Esophagus muscularis mucosa (tissue), 4 donors: Measurements from ENCODE around the gene SPACA5. TPM values are rescaled to one million over a fixed set of nuclear protein-coding genes. Genes with fewer than 3 reads are reported as not detected.
"Not testable (repeated sequence)": the region's sequence is repeated elsewhere in the genome, so short reads cannot be mapped to it uniquely, and the experiment has no call there.

Source experiments
- DNase-seq: peaks from one replicate; pipeline ENCODE4 v3.0.0-alpha.2; 2017; ENCODE audit errors: extremely low spot score
- H3K27ac ChIP-seq, 4 donors: fragments of 200-600 bp; sonication (generic); replicated peaks in 1 of 4; 1 replicate in 3 of 4; 2 replicates in 1 of 4; pipeline ENCODE4 v1.5.1; 2016 to 2019; ENCODE audit warnings: mild to moderate bottlenecking in 1 of 4
- H3K27me3 ChIP-seq, 4 donors: fragments of 200-600 bp; sonication (generic); one replicate each; pipeline versions ENCODE4 v1.5.1 to v1.6.0; 2016 to 2019
- H3K36me3 ChIP-seq, 4 donors: fragments of 200-600 bp; sonication (generic); one replicate each; pipeline ENCODE4 v1.5.1; 2016 to 2019
- H3K4me1 ChIP-seq, 4 donors: fragments of 200-600 bp; sonication (generic); one replicate each; pipeline ENCODE4 v1.5.1; 2016 to 2019
- H3K4me3 ChIP-seq, 4 donors: fragments of 200-600 bp; sonication (generic); 1 replicate in 2 of 4; 2 replicates in 2 of 4; pipeline ENCODE4 v1.5.1; 2016 to 2019; ENCODE audit warnings: mild to moderate bottlenecking in 4 of 4, moderate library complexity in 1 of 4
- H3K9me3 ChIP-seq, 4 donors: fragments of 200-600 bp; sonication (generic); 1 replicate in 3 of 4; 2 replicates in 1 of 4; pipeline ENCODE4 v1.5.1; 2016 to 2019
- EP300 ChIP-seq: sonication (generic); formaldehyde crosslinking; IDR thresholded peaks from one replicate; pipeline ENCODE4 v1.6.1; 2017; ENCODE audit warnings: antibody characterized with exemption
- POLR2A ChIP-seq: fragments of 450-650 bp; IDR thresholded peaks from one replicate; pipeline ENCODE4 v1.6.1; 2017; ENCODE audit warnings: antibody characterized with exemption, moderate library complexity, mild to moderate bottlenecking, low read depth
- POLR2AphosphoS5 ChIP-seq, 2 donors: sonication (generic); formaldehyde crosslinking; IDR thresholded peaks; one replicate each; pipeline ENCODE4 v1.6.1; 2017; ENCODE audit warnings: antibody characterized with exemption in 2 of 2
- WGBS: methylation state at CpG from one replicate; pipeline ENCODE4 v1.1.5; 2018; 5-methylcytosine and 5-hydroxymethylcytosine counted together
- intact Hi-C: fragments of 100-400 bp; cut with DNase I; formaldehyde crosslinking; loops from one replicate; pipeline ENCODE4 v1.15.1; 2023
- total RNA-seq, 4 donors: library from RNA; depleted of rRNA; stranded (reverse); fragments of >200 nt; gene quantifications; one replicate each; pipeline versions ENCODE4 v1.1.0 to v1.2.1, GENCODE V29; 2016
- TF ChIP-seq, protein P1 (sequence below), 3 experiments: fragments of 200-600 bp in 2 of 3; fragments of 450-650 bp in 1 of 3; sonication (generic) in 2 of 3; IDR thresholded peaks; one replicate each; pipeline ENCODE4 v1.5.1; 2017 to 2019; ENCODE audit warnings: antibody characterized with exemption in 3 of 3, mild to moderate bottlenecking in 2 of 3, moderate library complexity in 1 of 3

The SPACA5 gene
- not detected for total RNA-seq

DNA sequence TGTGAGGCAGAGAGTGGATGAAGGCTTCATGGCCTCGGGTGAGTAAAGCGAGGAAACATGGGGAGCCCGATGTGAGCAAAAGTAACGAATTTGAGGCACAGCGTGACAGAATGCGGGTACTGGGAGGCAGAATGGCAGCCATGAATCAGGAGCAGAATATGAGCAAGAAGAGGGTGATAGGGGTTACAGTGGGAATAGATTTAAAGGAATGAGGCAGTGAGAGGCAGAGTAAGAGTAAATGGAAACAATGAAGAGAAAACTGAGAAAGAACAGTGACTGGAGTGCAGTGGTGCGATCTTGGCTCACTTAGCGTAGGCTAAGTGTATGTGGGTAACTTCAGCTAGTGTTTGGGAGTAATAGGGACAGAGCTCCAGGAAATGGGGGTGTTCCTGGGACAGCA, at the start of gene SPACA5:
Gene SPACA5, plus strand, starts transcription at position 301 of the 400 bp plus-strand sequence. CDS start 815 bp downstream, outside the sequence.
- H3K36me3 ChIP-seq, H3K27me3 ChIP-seq, H3K9me3 ChIP-seq, H3K27ac ChIP-seq, intact Hi-C loops, DNase-seq, H3K4me3 ChIP-seq: not testable (repeated sequence)
- H3K4me1 ChIP-seq, result peaks cover 0 to 17% (median 12%) of the 10 kb centered on the region in 4 donors
- no CpG with 5 or more reads among the region's 8 CpGs for WGBS

DNA sequence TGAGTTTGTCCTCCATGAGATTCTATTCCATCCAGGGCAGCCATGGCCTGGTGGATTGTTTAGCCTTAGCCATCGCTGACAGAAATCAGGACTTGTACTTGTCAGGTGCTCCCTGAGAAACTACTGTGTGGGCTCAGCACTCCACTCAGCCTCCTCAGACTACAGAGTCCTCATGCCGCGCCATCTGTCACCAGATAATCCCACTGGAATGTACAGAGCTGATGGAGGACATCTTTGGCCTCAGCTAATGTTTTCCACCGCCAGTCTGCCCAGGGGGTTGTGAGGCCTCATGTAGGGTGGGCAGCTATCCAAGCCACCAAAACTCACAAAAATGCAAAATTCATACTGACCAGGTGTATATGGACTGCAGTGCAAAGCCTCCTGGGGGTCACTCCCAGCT, 48.6 kb upstream of the SPACA5 start:
- WGBS, result 72% methylated on average over 3 of the region's 4 CpGs

DNA sequence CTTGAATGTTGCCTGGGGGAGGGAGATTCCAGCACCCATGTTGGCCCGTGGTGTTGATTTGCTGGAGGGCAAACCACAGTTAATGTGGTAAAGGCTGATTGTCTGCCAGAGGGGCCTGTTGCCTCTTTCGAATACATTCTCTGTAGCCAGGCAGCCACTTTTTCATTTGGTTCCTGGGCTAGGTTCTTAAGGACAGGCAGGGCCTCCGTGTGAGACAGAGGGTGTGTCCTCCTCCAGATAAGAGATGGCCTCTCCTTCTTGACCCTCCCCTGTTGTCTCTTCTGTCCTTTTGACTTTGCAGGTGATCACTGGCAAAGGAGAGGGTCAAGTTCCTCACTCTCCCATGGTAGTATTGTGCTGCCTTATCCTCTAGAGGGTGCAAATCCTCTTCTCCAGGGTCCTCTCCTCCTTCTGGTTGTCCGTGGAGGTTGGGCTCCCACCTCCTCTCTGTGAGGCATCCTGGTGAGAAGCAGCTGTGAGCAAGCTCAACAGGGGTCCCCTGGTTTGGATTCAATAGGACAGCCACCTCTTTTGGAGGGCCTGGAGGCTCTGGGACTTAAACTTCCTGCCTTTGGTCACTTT, 47.9 kb upstream of the SPACA5 start:
- intact Hi-C loops, result no loop called here
- H3K27me3 ChIP-seq, result no peaks in the 10 kb centered on the region
- no peak overlapping the region for H3K27ac ChIP-seq
- H3K36me3 ChIP-seq, result no peaks in the 10 kb centered on the region
- no peaks in the 10 kb centered on the region for H3K9me3 ChIP-seq
- no peaks in the 10 kb centered on the region for H3K4me1 ChIP-seq
- H3K4me3 ChIP-seq, result no peak overlapping the region
- WGBS, result 51% methylated on average over 4 of the region's 4 CpGs
- DNase-seq, result no peak
- TF ChIP-seq, protein P1, sequence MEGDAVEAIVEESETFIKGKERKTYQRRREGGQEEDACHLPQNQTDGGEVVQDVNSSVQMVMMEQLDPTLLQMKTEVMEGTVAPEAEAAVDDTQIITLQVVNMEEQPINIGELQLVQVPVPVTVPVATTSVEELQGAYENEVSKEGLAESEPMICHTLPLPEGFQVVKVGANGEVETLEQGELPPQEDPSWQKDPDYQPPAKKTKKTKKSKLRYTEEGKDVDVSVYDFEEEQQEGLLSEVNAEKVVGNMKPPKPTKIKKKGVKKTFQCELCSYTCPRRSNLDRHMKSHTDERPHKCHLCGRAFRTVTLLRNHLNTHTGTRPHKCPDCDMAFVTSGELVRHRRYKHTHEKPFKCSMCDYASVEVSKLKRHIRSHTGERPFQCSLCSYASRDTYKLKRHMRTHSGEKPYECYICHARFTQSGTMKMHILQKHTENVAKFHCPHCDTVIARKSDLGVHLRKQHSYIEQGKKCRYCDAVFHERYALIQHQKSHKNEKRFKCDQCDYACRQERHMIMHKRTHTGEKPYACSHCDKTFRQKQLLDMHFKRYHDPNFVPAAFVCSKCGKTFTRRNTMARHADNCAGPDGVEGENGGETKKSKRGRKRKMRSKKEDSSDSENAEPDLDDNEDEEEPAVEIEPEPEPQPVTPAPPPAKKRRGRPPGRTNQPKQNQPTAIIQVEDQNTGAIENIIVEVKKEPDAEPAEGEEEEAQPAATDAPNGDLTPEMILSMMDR (IDR thresholded peaks at IDR 0.05), result no peak
- TF ChIP-seq POLR2A (no peak), POLR2AphosphoS5 (IDR thresholded peaks at IDR 0.05) (no peak), EP300 (no peak)

More for the DNA sequence above, 48.6 kb upstream of the SPACA5 start:
- H3K36me3 ChIP-seq, H3K4me1 ChIP-seq, DNase-seq, H3K9me3 ChIP-seq, H3K4me3 ChIP-seq, H3K27me3 ChIP-seq, H3K27ac ChIP-seq, intact Hi-C loops: not testable (repeated sequence)

DNA sequence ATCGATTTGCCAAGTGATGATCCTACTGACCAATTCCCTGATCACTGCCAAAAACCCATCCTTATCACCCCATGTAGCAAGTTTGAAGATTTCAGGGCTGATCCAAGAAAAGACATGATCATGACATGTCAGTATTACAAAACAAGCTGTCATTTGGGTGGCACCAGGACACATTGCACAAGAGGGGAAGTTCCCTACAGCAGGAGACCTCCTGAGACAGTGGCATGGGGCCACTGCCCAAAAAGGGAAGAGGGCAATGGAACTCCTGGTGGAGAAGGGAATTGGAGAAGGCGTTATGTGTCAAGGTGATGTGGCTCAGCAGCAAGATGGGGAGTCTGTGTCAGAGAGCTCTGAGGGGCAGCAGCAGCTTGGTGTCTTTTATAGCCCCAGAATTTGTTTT, 46.4 kb upstream of the SPACA5 start:
- Histone ChIP-seq H3K9me3 (peaks cover 0 to 10% (median 0%) of the 10 kb centered on the region in 4 donors), H3K4me3 (no peak overlapping the region), H3K27me3 (no peaks in the 10 kb centered on the region), H3K4me1 (no peaks in the 10 kb centered on the region), H3K36me3 (no peaks in the 10 kb centered on the region), H3K27ac (no peak overlapping the region)
- 68% methylated on average over 2 of the region's 2 CpGs for WGBS
- TF ChIP-seq POLR2AphosphoS5 (IDR thresholded peaks at IDR 0.05) (no peak), POLR2A (no peak), EP300 (no peak)
- TF ChIP-seq, protein P1 (IDR thresholded peaks at IDR 0.05), result no peak
- no peak for DNase-seq
- intact Hi-C loops, result loop anchor here (10.0 kb wide), 1 partner anchor 64 kb away; no protein-coding TSS in a partner anchor

DNA sequence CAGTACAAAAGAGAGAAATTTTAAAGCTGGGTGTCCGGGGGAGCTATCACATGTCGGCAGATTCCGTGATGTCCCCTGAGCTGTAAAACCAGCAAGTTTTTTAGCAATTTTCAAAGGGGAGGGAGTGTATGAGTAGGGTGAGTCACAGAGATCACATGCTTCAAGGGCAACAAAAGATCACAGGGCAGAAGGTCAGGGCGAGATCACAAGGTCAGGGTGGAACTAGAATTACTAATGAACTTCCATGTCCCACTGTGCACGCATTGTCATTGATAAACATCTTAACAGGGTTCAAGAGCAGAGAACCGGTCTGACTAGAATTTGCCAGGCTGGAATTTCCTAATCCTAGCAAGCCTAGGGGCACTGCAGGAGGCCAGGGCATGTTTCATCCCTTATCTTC, 45.0 kb upstream of the SPACA5 start:
- H3K9me3 ChIP-seq, result peaks cover 0 to 17% (median 0%) of the 10 kb centered on the region in 4 donors
- intact Hi-C loops, result loop anchor here (10.0 kb wide), 1 partner anchor 63 kb away; no protein-coding TSS in a partner anchor
- H3K4me3 ChIP-seq, DNase-seq, H3K27ac ChIP-seq, H3K27me3 ChIP-seq, H3K4me1 ChIP-seq, H3K36me3 ChIP-seq: not testable (repeated sequence)
- WGBS, result 74% methylated on average over 6 of the region's 6 CpGs

DNA sequence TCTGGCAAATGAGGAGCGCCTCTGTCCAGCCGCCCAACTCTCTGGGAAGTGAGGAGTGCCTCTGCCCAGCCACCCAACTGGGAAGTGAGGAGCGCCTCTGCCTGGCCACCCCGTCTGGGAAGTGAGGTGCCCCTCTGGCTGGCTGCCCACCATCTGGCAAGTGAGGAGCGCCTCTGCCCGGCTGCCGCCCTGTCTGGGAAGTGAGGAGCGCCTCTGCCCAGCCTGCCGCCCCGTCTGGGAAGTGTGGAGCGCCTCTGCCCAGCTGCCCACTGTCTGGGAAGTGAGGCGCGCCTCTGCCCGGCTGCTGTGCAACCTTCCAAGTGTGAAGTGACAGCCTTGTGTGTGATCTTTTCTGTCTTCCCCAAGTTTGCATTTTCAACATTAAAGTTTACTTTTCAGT, 41.3 kb upstream of the SPACA5 start:
- 76% methylated on average over 9 of the region's 14 CpGs for WGBS
- intact Hi-C loops, result loop anchor here (10.0 kb wide), 1 partner anchor 59 kb away; no protein-coding TSS in a partner anchor

DNA sequence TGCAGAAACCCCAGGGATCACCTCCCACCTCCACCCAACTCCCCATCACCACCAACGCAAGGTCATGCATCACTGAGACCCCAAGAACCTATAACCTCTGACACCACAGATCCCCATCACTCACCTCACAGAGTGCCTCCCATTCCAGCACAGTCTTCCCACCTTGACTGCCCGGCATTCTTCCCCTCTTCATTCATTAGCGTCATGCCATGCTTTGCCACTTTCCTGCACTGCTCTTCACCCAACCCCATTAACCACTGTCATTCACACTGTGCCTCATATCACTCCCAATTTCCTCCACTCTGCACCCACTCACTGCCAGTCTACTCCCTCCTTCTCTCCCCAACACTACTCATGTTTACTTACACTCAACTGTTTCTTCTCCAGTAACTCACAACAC, 33.6 kb upstream of the SPACA5 start:
- intact Hi-C loops, result no loop called here
- Histone ChIP-seq H3K4me3 (no peak overlapping the region), H3K27me3 (no peaks in the 10 kb centered on the region), H3K27ac (no peak overlapping the region), H3K4me1 (no peaks in the 10 kb centered on the region), H3K36me3 (peaks cover 11 to 34% (median 15%) of the 10 kb centered on the region in 4 donors), H3K9me3 (peaks cover 0 to 69% (median 12%) of the 10 kb centered on the region in 4 donors)
- WGBS, result 86% methylated on average over 3 of the region's 3 CpGs
- no peak for DNase-seq
- no peak for TF ChIP-seq EP300
- TF ChIP-seq, protein P1 (IDR thresholded peaks at IDR 0.05), result no peak
- no peak for TF ChIP-seq POLR2AphosphoS5 (IDR thresholded peaks at IDR 0.05)
- no peak for TF ChIP-seq POLR2A

More for the DNA sequence above, 41.3 kb upstream of the SPACA5 start:
- not testable (repeated sequence) for DNase-seq, H3K36me3 ChIP-seq, H3K27ac ChIP-seq, H3K27me3 ChIP-seq, H3K4me1 ChIP-seq, H3K4me3 ChIP-seq
- H3K9me3 ChIP-seq, result peaks cover 0 to 25% (median 0%) of the 10 kb centered on the region in 4 donors
